NCI-H1436 treated with DMSO at 0.1 percent for 48 hours (cell line): ENCODE measurements around the gene KRTAP10-9.

Experiments used
- DNase-seq: peaks from one replicate; lab custom pipeline; 2025; lab: John Stamatoyannopoulos, UW

The KRTAP10-9 gene

GRCh38 chr21:44666401-44667320 is 39.8 kb downstream of the KRTAP10-9 start, which contains the start of gene KRTAP12-2:
Gene KRTAP12-2, minus strand, starts transcription at chr21:44666927. Its CDS starts 41 bp downstream, at chr21:44666886.
- DNase-seq, result no peak

- no peak for DNase-seq
Observed at GRCh38 chr21:44667612-44668011, 40.7 kb downstream of the KRTAP10-9 start.

GRCh38 chr21:44670642-44671432 is 43.9 kb downstream of the KRTAP10-9 start:
- no peak for DNase-seq

GRCh38 chr21:44671911-44672310 is 45.0 kb downstream of the KRTAP10-9 start:
- DNase-seq, result no peak

GRCh38 chr21:44677881-44678280 is 51.0 kb downstream of the KRTAP10-9 start:
- no peak for DNase-seq
